Neutrophil (primary cell): ENCODE data around the gene YKT6.

Experiments used
- H3K27ac ChIP-seq: fragments of 200-600 bp; sonication (generic); 2 replicates; pipeline ENCODE4 v1.5.1; 2016; ENCODE audit warnings: mild to moderate bottlenecking, moderate library complexity
- H3K27me3 ChIP-seq: fragments of 200-600 bp; sonication (generic); 2 replicates; pipeline ENCODE4 v1.6.0; 2016; ENCODE audit warnings: mild to moderate bottlenecking
- H3K36me3 ChIP-seq: fragments of 200-600 bp; sonication (generic); 2 replicates; pipeline ENCODE4 v1.5.1; 2017
- H3K4me1 ChIP-seq, 2 experiments: fragments of 200-600 bp in 1 of 2; sonication (generic) in 1 of 2; 1 replicate in 1 of 2; 2 replicates in 1 of 2; pipeline versions ENCODE4 v1.5.1 to v1.6.1; 2013 to 2016; ENCODE audit warnings: low read depth in 1 of 2, low read length in 1 of 2, mild to moderate bottlenecking in 1 of 2, moderate library complexity in 1 of 2; ENCODE audit not compliant: control insufficient read depth in 1 of 2, insufficient read depth in 1 of 2
- H3K4me3 ChIP-seq, 2 experiments: fragments of 200-600 bp in 1 of 2; sonication (generic) in 1 of 2; 1 replicate in 1 of 2; 2 replicates in 1 of 2; pipeline ENCODE4 v1.5.1; 2013 to 2016; ENCODE audit warnings: low read depth in 1 of 2, low read length in 1 of 2, mild to moderate bottlenecking in 1 of 2, moderate library complexity in 1 of 2
- H3K9me3 ChIP-seq: fragments of 200-600 bp; sonication (generic); 2 replicates; pipeline ENCODE4 v1.5.1; 2016
- CTCF ChIP-seq: fragments of 200-600 bp; sonication (generic); IDR thresholded peaks from 2 replicates; pipeline ENCODE4 v1.5.1; 2016; ENCODE audit warnings: antibody characterized with exemption

YKT6 gene

GRCh38 chr7:44221231-44221791 is 20.5 kb downstream of the YKT6 start:
- H3K9me3 ChIP-seq, result no peaks in the 10 kb centered on the region
- H3K4me3 ChIP-seq, result no peak overlapping the region
- H3K27me3 ChIP-seq, result peaks cover 1% of the 10 kb centered on the region
- H3K4me1 ChIP-seq, result no peaks in the 10 kb centered on the region
- no peak overlapping the region for H3K27ac ChIP-seq
- H3K36me3 ChIP-seq, result no peaks in the 10 kb centered on the region
- no peak for TF ChIP-seq CTCF

DNA sequence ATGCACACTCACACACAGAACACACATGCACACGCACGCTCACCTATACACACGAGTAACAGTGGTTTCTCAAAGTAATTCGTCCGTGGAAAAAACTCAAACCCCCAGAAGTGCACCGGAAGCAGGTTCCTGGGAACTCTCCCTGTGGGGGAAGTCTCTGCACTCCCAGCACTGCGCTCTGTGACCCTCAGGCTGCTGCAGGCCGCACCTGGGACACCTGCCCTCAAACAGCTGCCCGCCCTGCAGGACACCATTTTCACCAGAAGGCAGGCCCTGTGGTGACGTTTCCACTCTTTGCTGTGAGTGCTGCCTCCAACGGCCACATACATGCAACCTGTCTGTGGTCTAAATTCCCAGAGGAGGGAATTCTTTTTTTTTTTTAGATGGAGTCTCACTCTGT is 21.3 kb downstream of the YKT6 start:
- peaks cover 3% of the 10 kb centered on the region for H3K27me3 ChIP-seq
- no peaks in the 10 kb centered on the region for H3K4me1 ChIP-seq
- no peaks in the 10 kb centered on the region for H3K9me3 ChIP-seq
- TF ChIP-seq CTCF, result no peak
- no peak overlapping the region for H3K27ac ChIP-seq
- no peaks in the 10 kb centered on the region for H3K36me3 ChIP-seq
- H3K4me3 ChIP-seq, result no peak overlapping the region

DNA sequence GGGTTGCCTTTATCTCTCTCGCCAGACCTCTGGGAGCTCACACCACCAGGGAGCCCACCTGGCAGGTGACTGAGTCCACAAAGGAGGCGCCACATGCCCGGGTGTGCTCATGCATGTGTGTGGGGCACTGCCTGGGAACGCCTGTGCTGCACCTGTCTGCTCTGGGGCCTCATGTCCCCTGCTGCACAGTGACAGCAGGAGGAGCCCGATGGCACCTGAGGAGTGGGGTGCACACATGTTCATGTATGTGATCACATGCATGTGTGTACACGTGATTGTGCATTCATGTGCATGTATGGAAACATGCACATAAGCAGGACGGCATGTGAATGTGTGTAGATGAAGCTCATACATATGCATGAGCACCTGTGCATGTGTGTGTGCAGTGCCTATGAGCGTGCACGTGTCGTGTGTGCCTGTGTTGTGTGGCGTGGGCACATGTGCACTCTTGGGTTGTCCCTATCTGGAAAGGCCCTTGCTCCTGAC is 22.0 kb downstream of the YKT6 start:
- Histone ChIP-seq H3K36me3 (no peaks in the 10 kb centered on the region), H3K27ac (no peak overlapping the region), H3K4me3 (no peak overlapping the region), H3K27me3 (peaks cover 3% of the 10 kb centered on the region), H3K4me1 (no peaks in the 10 kb centered on the region), H3K9me3 (no peaks in the 10 kb centered on the region)
- TF ChIP-seq CTCF, result no peak

GRCh38 chr7:44223362-44224079 is 22.7 kb downstream of the YKT6 start:
- Histone ChIP-seq H3K4me1 (no peaks in the 10 kb centered on the region), H3K4me3 (no peak overlapping the region), H3K27me3 (peaks cover 3% of the 10 kb centered on the region), H3K27ac (no peak overlapping the region), H3K36me3 (no peaks in the 10 kb centered on the region), H3K9me3 (no peaks in the 10 kb centered on the region)
- no peak for TF ChIP-seq CTCF

- H3K4me3 ChIP-seq, result no peak overlapping the region
- H3K27me3 ChIP-seq, result peaks cover 3% of the 10 kb centered on the region
- no peak for TF ChIP-seq CTCF
- H3K36me3 ChIP-seq, result no peaks in the 10 kb centered on the region
- no peaks in the 10 kb centered on the region for H3K4me1 ChIP-seq
- no peaks in the 10 kb centered on the region for H3K9me3 ChIP-seq
- H3K27ac ChIP-seq, result no peak overlapping the region
These were observed 23.5 kb downstream of the YKT6 start for GRCh38 chr7:44224080-44224973.
